GM19099 (cell line): ENCODE results near the gene GABRB2.

ENCODE experiments used
- POLR2A ChIP-seq: IDR thresholded peaks from 3 replicates; pipeline ENCODE4 v1.6.1; 2011; ENCODE audit warnings: low read depth; ENCODE audit not compliant: insufficient read length; ENCODE audit errors: extremely low read depth

GABRB2 gene

GRCh38 chr5:161378701-161379100 is 167.8 kb downstream of the GABRB2 start:
- TF ChIP-seq POLR2A = no peak

GRCh38 chr5:161376034-161376433 is 170.5 kb downstream of the GABRB2 start:
- TF ChIP-seq POLR2A = no peak

GRCh38 chr5:161373345-161373707 is 173.2 kb downstream of the GABRB2 start:
- TF ChIP-seq POLR2A = no peak

GRCh38 chr5:161372682-161373344 is 173.7 kb downstream of the GABRB2 start:
- no peak for TF ChIP-seq POLR2A

- no peak for TF ChIP-seq POLR2A
Measured at GRCh38 chr5:161369022-161369421, 177.5 kb downstream of the GABRB2 start.

GRCh38 chr5:161358446-161358845 is 188.1 kb downstream of the GABRB2 start:
- no peak for TF ChIP-seq POLR2A

GRCh38 chr5:161344234-161344633 is 202.3 kb downstream of the GABRB2 start:
- no peak for TF ChIP-seq POLR2A

- no peak for TF ChIP-seq POLR2A
Measured at GRCh38 chr5:161342886-161343285, 203.6 kb downstream of the GABRB2 start.

- no peak for TF ChIP-seq POLR2A
Measured at GRCh38 chr5:161340012-161340411, 206.5 kb downstream of the GABRB2 start.

- TF ChIP-seq POLR2A = no peak
Measured at GRCh38 chr5:161333194-161333880, 213.2 kb downstream of the GABRB2 start.

GRCh38 chr5:161332343-161332742 is 214.2 kb downstream of the GABRB2 start:
- TF ChIP-seq POLR2A = no peak

- no peak for TF ChIP-seq POLR2A
Measured at GRCh38 chr5:161314033-161314432, 232.5 kb downstream of the GABRB2 start.

- TF ChIP-seq POLR2A = no peak
Measured at GRCh38 chr5:161312882-161313281, 233.6 kb downstream of the GABRB2 start.

GRCh38 chr5:161311965-161312364 is 234.6 kb downstream of the GABRB2 start:
- TF ChIP-seq POLR2A = no peak

GRCh38 chr5:161311146-161311708 is 235.3 kb downstream of the GABRB2 start:
- TF ChIP-seq POLR2A = no peak

- TF ChIP-seq POLR2A = no peak
Measured at GRCh38 chr5:161306351-161306995, 240.1 kb downstream of the GABRB2 start.
